Activated CD8-positive, alpha-beta memory T cell treated with anti-CD3 and anti-CD28 coated beads, Interleukin-2, amount 50 U/mL, for 24 hours (primary cell): ENCODE data around the gene TARBP2.

ENCODE experiments used
- DNase-seq: peaks from one replicate; pipeline ENCODE4 v3.0.0-alpha.2; 2020; ENCODE audit errors: extremely low read depth

The TARBP2 gene, protein sequence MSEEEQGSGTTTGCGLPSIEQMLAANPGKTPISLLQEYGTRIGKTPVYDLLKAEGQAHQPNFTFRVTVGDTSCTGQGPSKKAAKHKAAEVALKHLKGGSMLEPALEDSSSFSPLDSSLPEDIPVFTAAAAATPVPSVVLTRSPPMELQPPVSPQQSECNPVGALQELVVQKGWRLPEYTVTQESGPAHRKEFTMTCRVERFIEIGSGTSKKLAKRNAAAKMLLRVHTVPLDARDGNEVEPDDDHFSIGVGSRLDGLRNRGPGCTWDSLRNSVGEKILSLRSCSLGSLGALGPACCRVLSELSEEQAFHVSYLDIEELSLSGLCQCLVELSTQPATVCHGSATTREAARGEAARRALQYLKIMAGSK

DNA sequence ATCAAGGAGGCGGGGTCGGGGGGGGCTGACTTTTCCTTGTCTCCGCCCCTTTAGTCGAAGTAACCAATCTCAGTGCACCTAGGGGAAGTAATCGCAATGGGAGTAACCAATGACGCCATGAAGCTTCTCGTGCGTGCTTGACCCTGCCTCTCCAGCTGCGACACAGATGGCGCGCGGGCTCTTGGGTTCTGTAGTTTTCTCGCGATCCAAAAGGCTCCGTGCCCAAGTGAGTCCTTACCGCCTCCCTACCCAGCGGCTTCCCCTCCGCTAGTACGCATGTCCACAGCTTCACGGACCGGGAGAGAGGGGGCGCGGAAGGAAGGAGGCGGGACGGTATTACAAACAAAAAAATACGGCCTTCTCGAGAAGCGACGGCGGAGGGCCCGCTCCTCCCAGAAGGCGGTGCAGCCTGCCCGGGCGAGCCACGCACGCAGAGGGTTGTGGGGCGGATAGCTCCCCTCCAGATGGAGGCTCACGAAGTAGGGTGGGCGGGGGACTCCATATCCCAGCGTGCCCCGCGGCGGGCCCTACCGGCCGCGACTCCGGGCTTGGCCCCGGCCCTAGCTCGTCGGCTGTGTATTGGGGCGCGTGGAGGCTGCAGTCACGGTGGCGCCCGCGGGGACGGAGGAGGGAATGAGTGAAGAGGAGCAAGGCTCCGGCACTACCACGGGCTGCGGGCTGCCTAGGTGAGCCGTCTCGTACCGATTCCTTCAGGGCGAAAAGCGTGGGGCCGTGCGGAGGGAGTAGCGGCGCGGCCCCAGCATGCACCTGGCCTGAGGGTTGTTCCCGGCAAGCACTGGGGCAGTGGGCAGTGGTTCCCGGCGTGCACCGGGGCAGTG lies at the start of gene TARBP2:
TSS of gene TARBP2 (plus strand) at position 508 of the 839 bp plus-strand sequence. CDS start at position 634, 126 bp downstream.
- DNase-seq: peak; percentile 98

DNA sequence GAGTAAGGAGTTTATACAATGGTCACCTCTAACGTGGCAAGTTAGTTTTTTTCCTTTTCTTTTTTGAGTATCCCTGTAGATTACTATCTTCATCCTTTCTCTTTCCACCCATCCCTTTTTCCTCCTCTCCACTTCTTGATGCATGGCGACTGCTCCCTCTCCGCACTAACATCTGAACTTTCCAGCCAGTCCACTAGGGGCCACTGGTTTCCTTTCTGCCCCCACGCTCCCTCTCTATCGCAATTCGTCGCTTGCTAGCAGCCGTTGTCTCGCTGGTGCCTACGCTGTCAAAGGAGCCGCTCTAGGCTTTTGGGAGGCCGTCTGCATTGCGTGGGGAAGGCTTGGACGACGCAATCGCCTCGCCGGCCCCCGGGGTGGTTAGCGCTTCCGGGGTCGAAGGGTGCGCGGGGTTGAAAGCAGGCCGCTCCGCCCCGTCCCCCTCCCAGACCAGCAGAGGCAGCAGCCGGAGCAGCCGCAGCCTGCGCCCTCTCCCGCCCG lies 49.4 kb upstream of the TARBP2 start, which contains the start of gene PCBP2:
TSS of gene PCBP2 (plus strand) at position 442 of the 498 bp plus-strand sequence. CDS start 2,699 bp downstream, outside the sequence.
- DNase-seq: peak; percentile 90

DNA sequence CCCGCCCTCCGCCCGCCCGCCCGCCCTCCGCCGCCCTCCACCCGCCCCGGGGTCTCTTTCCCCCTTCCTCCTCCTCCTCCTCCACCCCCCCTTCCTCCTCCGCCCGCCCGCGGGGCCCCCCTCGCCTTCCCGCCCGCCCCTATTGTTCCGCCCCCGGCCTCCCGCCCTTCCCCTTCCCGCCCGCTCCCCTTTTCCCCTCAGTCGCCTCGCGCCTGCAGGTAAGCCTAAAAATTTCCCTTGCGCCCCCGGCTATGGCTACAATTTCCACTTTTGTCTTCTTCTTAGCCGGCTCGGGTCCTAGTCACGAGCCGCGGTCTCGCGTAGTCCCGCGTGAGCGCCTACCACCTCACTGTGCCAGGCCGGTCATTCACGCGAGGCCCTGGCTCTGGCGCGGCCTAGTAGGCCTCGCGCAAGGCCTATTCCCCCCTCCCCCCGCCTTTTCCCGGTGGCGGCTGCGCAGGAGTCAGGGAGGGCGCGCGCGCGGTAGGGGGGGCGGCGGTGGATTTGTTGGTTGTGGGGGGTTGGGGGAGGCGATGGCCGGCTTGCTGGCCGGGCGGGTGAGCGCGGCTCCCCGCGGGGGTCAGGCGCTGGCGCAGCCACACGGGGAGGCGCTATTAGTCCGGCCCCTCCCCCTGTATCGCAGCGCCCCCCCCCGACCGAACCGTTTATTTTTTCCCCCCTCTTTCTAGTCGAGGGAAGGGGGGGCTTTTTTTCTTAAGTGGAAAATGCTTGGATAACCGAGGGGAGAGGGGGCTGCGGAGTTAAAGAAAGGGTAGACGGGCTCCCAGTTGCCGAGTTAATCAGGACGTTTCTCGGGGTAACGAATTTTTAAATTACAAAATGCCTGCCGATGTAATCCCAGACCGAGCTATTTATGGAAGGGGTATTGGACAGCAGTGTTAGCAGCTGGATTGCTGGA lies 48.7 kb upstream of the TARBP2 start:
- peak; percentile 46 for DNase-seq

DNA sequence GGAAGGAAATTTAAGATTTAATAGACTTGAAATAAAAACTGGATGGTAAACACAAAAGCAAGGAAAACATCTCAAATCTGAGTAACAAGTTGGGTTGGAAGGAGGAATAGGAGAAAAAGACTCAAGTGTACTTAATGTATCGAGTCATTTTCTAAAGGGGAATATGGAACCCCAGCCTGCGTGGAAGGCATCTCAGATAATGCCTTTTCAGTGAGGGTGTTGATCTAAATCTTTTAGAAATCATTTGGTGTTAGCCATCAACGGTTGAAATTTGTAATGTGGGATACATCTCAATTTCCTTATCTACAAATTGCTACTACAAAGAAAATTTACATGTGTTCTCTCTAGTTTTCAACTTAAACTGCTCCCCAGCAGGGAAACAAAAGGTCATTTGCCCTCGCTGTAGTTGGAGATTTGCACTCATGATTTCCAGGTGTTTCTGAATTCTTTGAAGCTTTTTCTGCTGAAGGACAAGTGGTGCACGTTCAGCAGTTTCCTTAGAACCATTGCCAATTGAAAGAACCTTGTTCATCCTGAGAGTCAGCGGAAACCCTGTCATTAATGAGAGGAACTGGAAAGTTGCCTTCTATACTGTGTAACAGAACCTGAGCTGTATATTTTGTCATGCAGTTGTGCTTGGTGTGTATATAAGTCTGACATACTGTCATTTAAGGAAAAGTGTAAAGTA lies 47.0 kb upstream of the TARBP2 start:
- no peak for DNase-seq

DNA sequence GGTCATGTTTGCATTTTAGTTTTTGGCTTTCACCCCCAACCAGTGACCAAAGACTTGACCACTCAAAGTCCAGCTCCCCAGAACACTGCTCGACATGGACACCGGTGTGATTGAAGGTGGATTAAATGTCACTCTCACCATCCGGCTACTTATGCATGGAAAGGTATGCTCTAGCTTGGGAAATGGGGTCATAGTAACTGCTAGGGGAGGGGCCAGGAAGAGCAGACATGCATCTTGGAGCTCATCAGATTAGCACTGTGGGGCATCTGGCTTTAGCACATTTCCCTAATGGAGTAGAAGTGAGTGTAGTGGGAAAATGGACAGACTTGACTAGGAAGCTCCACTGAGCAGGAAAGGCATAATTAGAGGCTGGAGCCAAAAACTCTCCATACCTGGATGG lies 46.4 kb upstream of the TARBP2 start:
- no peak for DNase-seq

DNA sequence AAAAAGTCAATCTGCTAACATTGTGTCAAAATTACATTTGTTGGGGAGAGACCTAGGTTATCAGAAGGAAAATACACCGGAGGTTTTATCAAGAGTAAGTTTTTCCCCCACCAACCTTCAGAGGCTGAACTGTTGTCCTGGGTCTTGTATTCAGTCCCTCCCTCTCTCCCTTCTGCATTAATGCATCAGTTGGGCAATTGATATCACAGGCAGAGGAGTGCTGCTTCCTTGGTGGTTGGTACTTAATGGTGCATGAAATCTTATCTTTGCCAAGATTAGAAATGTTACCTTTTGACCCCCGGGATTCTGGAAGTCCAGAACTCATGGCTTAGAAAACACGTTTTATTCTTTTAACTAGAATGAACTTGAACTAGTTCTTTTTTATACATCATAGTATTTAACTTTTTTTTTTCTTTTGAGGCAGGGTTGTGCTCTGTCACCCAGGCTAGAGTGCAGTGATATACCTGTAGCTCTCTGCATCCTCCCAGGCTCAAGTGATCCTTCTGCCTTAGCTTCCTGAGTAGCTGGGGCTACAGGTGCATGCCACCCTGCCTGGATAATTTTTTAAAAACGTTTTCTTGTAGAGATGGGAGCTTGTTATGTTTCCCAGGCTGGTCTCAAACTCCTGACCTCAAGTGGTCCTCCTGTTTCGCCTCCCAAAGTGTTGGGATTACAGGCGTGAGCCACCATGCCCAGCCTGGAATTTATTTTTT lies 44.3 kb upstream of the TARBP2 start:
- no peak for DNase-seq

DNA sequence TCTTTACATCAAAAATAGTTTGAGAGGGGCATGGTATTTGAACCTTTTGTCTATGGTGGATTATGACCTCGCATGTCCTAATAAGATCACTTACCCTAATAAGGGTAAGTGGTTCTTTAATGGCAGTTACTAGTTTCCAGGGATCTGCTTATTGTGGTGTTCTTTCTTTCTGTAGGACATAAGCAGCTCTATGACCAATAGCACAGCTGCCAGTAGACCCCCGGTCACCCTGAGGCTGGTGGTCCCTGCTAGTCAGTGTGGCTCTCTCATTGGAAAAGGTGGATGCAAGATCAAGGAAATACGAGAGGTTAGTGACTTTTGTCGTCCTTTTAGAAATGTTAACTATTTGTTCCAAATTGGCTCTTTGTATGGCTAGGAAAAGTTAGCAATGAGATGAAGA lies 42.0 kb upstream of the TARBP2 start:
- no peak for DNase-seq

DNA sequence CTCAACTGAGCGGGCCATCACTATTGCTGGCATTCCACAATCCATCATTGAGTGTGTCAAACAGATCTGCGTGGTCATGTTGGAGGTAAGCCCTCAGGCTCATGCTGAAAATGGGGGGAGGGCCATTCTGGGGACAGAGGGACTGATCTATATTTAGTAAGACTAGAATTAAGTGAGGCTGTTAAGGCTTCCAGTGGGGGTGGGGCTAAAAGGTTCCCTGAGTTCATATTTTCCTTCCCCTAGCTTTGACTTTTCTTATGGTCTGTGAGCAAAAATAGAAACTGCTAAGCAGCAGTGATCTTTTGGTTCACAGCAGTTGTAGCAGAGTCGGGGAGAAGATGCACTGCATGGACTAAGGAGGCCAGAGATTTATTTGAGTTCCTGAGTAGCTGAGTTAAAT lies 40.0 kb upstream of the TARBP2 start:
- DNase-seq: no peak

DNA sequence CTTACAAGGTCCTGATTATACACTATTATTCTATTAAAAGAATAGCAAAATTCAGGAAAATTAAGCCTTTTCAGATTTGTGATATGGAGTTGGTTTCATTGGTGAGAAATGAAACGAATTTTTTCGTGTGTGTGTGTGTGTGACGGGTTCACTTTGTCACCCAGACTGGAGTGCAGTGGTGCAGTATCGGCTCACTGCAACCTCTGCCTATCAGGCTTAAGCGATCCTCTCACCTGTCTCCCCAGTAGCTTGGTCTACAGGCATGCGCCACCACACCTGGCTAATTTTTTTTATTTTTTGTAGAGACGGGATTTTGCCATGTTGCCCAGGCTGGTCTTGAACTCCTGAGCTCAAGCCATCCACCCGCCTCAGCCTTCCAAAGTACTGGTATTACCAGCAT lies 39.5 kb upstream of the TARBP2 start:
- no peak for DNase-seq

DNA sequence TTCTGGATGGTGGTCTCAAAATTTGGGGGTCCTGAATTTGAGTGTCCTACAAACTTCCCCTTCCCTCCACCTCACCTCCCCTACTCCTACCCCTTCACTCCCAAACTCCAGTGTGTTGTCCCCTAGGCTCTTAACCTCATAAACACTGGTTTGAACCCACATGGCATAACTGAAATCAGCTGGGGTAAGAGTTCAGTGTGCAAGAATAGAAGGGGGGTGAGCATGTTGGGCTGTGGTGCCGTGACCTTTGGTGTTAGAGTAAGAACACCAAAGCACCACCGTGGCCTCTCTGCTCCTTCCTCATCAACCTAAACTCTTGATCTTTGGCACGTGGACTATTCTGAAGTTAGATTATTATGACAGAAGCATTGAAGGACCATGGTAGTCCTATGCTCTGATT lies 38.1 kb upstream of the TARBP2 start:
- no peak for DNase-seq

DNA sequence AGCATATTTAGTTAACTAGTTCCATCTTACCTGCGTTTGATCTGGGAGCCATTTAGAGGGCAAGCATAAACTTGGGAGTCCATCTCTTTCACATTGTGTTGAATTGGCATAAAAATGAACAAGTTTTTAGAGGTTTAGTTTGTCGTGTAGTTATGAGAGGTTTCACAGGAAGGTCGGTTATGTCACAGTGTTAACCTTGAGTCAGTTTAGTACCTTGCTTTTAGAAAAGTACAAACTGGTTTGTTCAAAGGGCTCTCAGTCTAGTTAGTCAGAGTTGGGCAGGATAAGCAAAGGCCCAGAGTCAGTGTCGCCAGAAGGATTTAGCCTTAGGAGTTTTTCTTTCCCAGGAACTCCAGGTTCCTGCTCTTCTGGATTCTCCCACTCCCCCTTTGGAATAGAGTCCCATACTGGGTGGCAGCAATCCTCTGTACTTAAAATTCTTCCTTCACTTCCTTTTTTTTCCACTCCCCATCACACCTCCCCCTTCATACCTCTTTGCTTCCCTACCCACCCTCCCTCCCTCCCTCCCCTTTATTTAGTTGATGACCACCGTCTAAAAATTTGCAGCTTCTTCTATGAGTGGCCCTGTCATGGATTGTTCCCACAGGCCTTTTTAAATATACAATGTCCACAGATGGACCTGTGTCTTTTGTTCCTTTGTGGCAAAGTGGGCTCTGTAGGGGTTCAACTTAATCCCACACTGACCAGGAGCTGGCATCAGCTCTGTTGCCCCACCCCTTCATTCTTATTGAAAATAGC lies 37.1 kb upstream of the TARBP2 start:
- DNase-seq: no peak

DNA sequence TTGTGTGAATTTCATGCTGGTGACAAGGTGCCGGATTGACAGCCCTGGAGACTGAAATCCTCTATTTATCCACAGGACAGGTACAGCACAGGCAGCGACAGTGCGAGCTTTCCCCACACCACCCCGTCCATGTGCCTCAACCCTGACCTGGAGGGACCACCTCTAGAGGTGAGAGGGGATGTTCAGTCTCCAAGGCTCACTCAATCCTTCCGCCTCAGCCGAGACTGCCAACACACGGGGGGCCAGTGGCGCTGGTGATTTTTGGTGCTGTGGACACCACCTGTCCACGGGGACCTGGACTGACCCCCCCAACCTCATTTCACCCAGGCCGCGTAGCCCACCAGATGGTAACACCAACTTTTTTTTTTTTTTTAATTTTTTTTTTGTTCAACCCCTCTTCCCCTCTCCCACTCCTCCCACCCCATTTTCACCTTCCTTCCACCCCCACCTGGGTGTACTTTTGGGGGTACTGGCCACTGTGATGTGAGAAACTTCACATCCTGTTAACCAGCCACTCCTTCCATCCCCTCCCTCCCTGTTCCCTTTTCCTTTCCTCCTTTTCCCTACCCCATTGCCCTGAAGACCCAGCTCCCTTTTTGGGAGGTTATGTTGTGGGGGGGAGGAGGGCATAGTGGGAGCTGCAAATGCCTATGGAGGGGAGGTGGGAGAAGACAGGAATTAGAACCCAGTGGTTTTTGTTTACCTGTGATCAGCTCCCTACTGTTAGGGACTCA lies 36.2 kb upstream of the TARBP2 start:
- DNase-seq: no peak

DNA sequence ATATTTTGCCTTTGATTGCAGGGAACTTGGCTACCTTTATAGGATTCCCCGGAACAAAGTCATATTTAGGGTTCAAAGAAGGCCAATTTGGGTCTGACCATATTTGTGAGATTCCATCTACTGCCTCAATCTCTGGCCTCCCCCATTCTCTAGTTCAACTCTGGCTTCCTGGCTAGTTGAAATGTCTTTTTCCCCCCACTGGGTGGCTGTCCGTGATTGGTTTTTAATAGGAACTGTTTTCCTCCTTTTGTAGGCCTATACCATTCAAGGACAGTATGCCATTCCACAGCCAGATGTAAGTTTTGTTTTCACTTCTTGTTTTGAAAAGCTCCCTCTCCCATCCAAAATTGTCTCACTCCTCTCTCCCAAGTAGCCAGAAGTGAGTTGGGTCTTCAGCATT lies 35.4 kb upstream of the TARBP2 start:
- DNase-seq: no peak

DNA sequence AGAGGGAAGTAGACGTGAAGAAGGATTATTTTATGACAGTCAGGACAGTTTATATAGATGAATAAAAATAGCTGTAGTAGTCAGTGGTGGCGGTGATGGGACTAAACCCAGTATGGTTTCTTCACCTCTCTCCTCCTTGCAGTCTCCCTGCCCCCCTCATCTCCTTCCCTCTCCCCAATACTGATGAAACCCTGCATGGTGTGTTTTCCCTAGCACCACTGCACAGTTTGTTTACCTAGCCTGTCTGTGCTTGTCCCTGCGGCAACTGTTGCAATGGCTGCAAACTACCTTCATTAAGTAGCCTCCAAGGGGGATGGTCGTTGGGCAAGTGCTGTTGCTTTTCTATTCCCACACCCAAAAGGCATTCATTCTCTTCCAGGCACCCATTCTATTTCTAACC lies 34.4 kb upstream of the TARBP2 start:
- DNase-seq: no peak

DNA sequence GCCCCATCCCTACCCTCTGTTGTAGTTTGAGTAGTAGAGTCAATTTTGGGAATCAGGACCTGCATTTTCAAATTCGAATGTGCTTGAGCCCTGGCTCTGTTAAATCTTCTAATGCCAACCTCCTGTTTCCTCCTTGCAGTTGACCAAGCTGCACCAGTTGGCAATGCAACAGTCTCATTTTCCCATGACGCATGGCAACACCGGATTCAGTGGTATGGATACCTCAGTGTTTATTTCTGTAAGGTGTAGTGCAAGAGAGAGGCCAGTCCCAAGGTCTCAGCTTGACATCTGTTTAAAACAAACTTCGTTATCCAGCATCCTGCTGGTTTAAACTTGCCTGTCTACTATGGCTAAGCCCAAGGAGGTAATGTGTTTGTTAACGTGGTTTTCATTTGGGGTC lies 34.0 kb upstream of the TARBP2 start:
- no peak for DNase-seq

DNA sequence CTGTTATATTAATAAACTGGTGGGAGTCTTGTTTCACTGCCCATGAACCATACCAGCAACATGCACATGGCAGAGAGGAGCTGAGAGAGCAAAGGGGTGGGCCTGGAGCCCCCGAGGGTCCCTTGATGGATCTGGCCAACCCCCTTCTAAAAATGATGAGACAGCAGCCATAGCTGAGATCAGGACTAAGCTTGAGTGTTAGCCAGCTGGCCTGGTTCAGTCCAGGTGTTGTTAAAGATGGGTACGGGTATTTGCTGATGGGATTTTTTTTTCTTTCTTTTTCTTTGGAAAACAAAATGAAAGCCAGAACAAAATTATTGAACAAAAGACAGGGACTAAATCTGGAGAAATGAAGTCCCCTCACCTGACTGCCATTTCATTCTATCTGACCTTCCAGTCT lies 33.2 kb upstream of the TARBP2 start:
- no peak for DNase-seq

DNA sequence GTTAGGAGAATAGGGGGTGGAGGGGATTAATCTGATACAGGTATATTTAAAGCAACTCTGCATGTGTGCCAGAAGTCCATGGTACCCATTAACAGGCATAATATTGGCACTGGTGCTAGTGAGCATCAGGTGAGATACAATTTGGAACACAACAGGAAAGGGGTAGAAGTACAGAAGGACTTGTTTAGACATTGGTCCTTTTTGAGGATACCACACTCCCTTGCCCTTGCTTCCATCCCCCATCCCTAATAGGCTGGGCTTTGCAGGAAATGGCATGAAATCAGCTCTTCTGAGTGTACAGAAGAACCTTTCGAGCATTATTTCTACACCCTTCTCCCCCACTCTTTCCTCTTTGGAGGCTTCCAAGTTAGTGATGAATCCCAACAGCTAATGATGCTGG lies 32.8 kb upstream of the TARBP2 start:
- DNase-seq: no peak

DNA sequence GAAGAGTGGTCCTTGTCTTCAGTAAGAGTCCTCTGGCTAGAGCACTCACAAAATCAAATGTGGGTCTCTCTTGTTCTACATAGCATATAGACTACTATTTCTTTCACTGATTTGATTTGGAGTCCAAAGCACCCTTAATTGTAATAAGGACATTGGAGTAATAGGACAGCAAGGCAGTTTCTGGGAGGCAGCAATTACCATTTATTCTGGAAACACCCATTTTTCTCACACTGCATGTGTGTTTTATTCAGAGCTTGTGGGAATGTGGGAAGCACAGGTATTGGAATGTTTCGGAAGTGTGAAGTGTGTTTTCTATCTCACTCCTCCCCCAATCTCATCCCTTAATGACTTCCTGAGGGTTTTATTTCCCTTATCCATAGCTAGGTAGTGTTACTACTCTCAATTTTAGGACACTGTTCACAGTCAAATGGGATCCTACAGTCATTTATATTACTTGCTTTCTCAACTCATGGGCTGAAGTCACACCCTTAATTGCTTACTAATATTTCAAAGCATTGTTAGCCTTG lies 29.0 kb upstream of the TARBP2 start:
- no peak for DNase-seq

DNA sequence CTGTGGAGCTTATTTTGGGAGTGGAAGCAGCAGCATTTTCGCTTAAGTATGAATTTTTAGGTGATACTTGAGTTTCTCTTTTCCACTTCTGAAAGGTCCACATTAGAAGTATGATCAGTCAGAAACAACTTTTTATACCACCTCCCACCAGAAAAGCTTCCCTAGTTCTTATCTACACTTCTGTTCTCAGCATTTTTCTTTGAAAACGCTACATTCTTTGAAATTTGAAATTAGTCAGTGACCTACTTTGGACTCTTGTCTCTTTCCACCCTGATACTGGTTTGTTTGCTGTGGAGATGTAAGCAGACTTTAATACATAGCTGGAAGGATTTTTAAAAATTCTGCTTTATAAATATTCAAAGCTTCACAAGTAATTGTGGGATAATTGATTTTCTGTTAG lies 27.0 kb upstream of the TARBP2 start:
- DNase-seq: no peak
